Central memory CD8-positive, alpha-beta T cell (primary cell): ENCODE data around the gene TAP1.

Source experiments
- ATAC-seq: fragments of 150-1000 bp; cut with Tn5 transposase; replicated peaks from 2 replicates; pipeline ENCODE4 v1.10.0; 2022; ENCODE audit warnings: mild to moderate bottlenecking, moderate FRiP score, moderate number of reproducible peaks; ENCODE audit not compliant: poor library complexity, severe bottlenecking; ENCODE audit errors: extremely low read depth
- DNase-seq, 2 donors: peaks; one replicate each; pipeline ENCODE4 v3.0.0; 2021; ENCODE audit warnings: low spot score in 2 of 2
- H3K27ac Mint-ChIP-seq: one replicate; pipeline ENCODE4 v1.8.0; 2022; ENCODE audit warnings: low read depth, mild to moderate bottlenecking, moderate library complexity, mixed read lengths
- H3K27me3 Mint-ChIP-seq: one replicate; pipeline ENCODE4 v1.8.0; 2022; ENCODE audit warnings: mixed read lengths
- H3K36me3 Mint-ChIP-seq: one replicate; pipeline ENCODE4 v1.8.0; 2022; ENCODE audit warnings: mild to moderate bottlenecking, moderate library complexity, mixed read lengths; ENCODE audit not compliant: insufficient read depth
- H3K4me1 Mint-ChIP-seq: one replicate; pipeline ENCODE4 v1.8.0; 2022; ENCODE audit warnings: mixed read lengths
- H3K4me3 Mint-ChIP-seq: one replicate; pipeline ENCODE4 v1.8.0; 2022; ENCODE audit warnings: mild to moderate bottlenecking, moderate library complexity, mixed read lengths
- H3K9me3 Mint-ChIP-seq: one replicate; pipeline ENCODE4 v1.8.0; 2022; ENCODE audit warnings: mixed read lengths

Gene TAP1

GRCh38 chr6:32799740-32800139 lies 53.8 kb downstream of the TAP1 start:
- peaks cover 2% of the 10 kb centered on the region for H3K36me3 Mint-ChIP-seq
- DNase-seq (no peak), ATAC-seq (no peak)
- no peak overlapping the region for H3K4me3 Mint-ChIP-seq
- H3K4me1 Mint-ChIP-seq = peaks cover 8% of the 10 kb centered on the region
- H3K27me3 Mint-ChIP-seq = peaks cover 84% of the 10 kb centered on the region
- H3K27ac Mint-ChIP-seq = no peak overlapping the region
- peaks cover 10% of the 10 kb centered on the region for H3K9me3 Mint-ChIP-seq

- no peak overlapping the region for H3K27ac Mint-ChIP-seq
- H3K27me3 Mint-ChIP-seq = peaks cover 84% of the 10 kb centered on the region
- ATAC-seq = no peak
- H3K4me1 Mint-ChIP-seq = peaks cover 8% of the 10 kb centered on the region
- H3K9me3 Mint-ChIP-seq = peaks cover 10% of the 10 kb centered on the region
- H3K4me3 Mint-ChIP-seq = no peak overlapping the region
- no peak for DNase-seq
- peaks cover 2% of the 10 kb centered on the region for H3K36me3 Mint-ChIP-seq
These were observed 54.3 kb downstream of the TAP1 start for GRCh38 chr6:32799168-32799567.

GRCh38 chr6:32796848-32797776 lies 56.4 kb downstream of the TAP1 start:
- peak; percentile 62 for ATAC-seq
- peak overlapping the region; percentile 74 for H3K27ac Mint-ChIP-seq
- peaks cover 84% of the 10 kb centered on the region for H3K27me3 Mint-ChIP-seq

More at GRCh38 chr6:32796848-32797776, 56.4 kb downstream of the TAP1 start:
- peaks cover 10% of the 10 kb centered on the region for H3K9me3 Mint-ChIP-seq
- peak; percentile 63 to 85 for DNase-seq
- peak overlapping the region; percentile 43 for H3K4me3 Mint-ChIP-seq
- peaks cover 8% of the 10 kb centered on the region for H3K4me1 Mint-ChIP-seq
- H3K36me3 Mint-ChIP-seq = peaks cover 2% of the 10 kb centered on the region
